Spleen (tissue), 7 donors: ENCODE results near the gene MYO6.

Source experiments
- CTCF ChIP-seq, 11 experiments: fragments of 200-600 bp in 7 of 11; fragments of 450-650 bp in 4 of 11; sonication (generic) in 4 of 11; IDR thresholded peaks in 8 of 11; conservative IDR thresholded peaks in 3 of 11; 1 replicate in 7 of 11; 2 replicates in 4 of 11; pipeline versions ENCODE4 v1.4.0 to v1.8.0; 2016 to 2021; ENCODE audit warnings: antibody characterized with exemption in 11 of 11, inconsistent platforms in 4 of 11, mild to moderate bottlenecking in 1 of 11
- POLR2A ChIP-seq, 3 donors: fragments of 450-650 bp; IDR thresholded peaks; one replicate each; pipeline ENCODE4 v1.5.1; 2017; ENCODE audit warnings: antibody characterized with exemption in 3 of 3, mild to moderate bottlenecking in 1 of 3
- donor health status: DM: no; HTN: no; CAD: no; lungs with moderate emphysema.
- donor health status: DM: no; HTN: no; CAD: no.
- donor health status: DM: no; HTN: no; CAD: no.

DNA sequence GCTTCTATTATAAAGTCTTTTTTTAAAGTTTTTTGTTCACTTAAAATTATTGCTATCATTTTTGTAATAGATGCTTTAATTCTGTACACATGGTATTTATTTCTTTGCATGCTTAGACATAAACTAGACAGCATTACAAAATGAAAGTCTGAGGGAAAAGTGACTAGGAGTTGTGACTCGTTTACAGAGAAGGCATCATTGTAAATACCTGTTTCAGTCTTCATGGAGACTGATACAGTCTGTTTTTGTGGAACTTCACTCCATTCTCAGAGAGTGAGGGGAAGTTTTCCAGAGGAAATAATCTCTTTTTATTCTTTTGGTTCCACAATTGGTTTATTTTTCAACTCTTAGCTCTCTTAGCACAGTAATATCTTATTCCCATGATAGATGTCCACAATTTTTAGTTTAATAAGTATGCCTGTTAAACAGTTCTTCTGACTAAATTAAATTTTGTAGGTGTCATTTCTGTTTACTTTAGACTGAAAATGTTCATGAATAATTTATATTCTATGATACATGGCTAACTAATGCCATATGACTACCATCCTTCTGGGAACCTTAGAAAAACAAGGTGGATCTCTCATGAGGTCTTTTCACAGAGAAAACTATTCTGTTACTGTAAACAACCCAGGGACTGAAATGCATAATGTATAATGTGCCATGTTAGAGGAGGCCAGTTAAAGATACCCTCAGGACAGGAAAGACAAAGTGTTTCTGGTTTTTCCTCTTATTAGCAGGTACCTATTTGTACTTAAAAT, 69.2 kb downstream of the MYO6 start:
- TF ChIP-seq POLR2A (IDR thresholded peaks at IDR 0.05), result no peak
- TF ChIP-seq CTCF (IDR thresholded peaks at IDR 0.05 in 8 of 11, conservative IDR thresholded peaks at IDR 0.05 in 3 of 11), result no peak
